Activated CD8-positive, alpha-beta memory T cell treated with anti-CD3 and anti-CD28 coated beads, Interleukin-2, amount 50 U/mL, for 48 hours (primary cell): ENCODE data around the gene SLC35E3.
"Not testable (repeated sequence)": the region's sequence is repeated elsewhere in the genome, so short reads cannot be mapped to it uniquely, and the experiment has no call there.

Experiments
- DNase-seq: peaks from one replicate; pipeline ENCODE4 v3.0.0-alpha.2; 2020

The SLC35E3 gene

DNA sequence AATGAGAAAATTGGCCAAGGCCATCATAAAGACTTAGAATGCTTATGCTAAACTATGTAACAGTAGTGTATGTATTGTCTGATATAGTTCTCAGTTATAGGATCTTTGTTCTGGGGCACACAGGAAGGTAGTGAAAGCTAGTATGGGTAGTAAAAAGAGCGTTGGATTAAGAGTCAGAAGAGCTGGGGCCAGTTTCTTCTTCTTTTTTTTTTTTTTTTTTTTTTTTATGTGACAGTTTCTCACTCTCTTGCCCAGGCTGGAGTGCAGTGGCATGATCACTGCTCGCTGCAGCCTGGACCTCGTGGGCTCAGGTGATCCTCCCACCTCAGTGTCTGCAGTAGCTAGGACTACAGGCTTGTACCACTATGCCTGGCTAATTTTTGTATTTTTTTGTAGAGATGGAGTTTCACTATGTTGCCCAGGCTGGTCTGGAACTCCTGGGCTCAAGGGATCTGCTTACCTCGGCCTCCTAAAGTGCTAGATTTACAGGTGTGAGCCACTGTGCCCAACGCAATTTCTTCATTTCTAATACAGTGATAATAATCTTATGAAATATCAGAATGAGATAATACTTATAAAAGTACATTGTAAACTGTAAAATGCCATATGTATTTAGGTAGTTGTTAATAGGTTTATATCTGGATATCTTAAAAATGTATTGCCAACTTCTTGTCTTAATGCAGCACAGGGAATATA lies 69.4 kb downstream of the SLC35E3 start:
- DNase-seq: no peak

- DNase-seq: no peak
Observed at GRCh38 chr12:68815928-68816800, 70.2 kb downstream of the SLC35E3 start.

DNA sequence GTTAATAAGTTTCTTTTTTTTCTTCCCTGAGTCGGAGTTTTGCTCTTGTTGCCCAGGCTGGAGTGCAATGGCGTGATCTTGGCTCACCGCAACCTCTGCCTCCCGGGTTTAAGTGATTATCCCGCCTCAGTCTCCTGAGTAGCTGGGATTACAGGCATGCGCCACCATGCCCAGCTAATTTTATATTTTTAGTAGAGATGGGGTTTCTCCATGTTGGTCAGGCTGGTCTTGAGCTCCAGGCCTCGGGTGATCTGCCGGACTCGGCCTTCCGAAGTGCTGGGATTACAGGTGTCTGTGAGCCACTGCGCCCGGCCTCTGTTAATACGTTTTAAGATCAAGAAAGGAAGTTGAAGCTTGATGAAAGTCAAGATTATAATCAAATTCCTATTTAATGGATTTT lies 73.5 kb downstream of the SLC35E3 start:
- DNase-seq: not testable (repeated sequence)

- no peak for DNase-seq
Observed at GRCh38 chr12:68821357-68822188, 75.6 kb downstream of the SLC35E3 start.

- no peak for DNase-seq
Observed at GRCh38 chr12:68823696-68824095, 77.7 kb downstream of the SLC35E3 start.

DNA sequence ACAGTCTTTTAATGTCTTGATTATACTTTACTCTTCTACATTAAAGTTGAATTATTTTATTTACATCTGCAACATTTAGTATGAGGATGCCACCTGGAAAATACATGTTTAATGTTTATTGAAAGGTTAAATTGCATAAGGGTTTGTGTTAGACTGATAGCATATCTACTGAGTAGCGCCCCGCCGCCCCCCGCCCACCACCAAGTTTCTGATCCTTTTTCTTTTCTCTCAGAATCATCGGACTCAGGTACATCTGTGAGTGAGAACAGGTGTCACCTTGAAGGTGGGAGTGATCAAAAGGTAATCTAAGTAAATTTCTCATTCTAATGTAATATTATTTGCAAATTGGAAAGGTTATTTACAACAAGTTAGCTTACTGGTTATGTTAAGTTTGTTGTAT lies 78.2 kb downstream of the SLC35E3 start:
- no peak for DNase-seq

GRCh38 chr12:68824597-68825250 lies 78.7 kb downstream of the SLC35E3 start:
- DNase-seq: no peak

DNA sequence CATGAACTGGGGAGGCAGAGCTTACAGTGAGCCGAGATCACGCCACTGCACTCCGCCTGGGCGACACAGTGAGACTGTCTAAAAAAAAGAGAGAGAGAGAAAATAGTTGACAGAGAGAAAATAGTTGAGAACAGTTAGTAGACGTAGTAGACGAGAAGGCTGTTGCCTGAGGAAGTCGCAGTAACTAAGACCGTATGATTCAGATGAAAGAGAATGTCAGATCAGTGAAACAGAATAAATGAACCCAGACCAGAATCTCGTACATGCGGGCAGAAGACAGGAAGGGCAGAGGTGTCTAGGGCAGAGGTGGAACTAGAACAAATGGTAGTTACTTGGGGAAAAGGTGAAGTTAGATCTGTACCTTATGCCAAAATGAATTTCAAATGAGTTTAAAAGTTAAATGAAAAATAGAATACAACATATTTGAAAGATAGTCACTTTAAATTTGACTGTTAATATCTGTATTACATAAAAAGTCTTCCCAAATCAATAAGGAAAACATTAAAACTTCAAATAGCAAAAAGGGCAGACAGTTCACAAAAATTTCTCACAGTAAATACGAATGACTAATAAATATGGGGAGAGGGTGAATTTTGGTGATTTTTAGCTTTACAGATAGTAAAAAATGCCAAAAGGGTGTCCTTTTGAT lies 79.7 kb downstream of the SLC35E3 start:
- no peak for DNase-seq

GRCh38 chr12:68827895-68828671 lies 82.1 kb downstream of the SLC35E3 start:
- DNase-seq: no peak

DNA sequence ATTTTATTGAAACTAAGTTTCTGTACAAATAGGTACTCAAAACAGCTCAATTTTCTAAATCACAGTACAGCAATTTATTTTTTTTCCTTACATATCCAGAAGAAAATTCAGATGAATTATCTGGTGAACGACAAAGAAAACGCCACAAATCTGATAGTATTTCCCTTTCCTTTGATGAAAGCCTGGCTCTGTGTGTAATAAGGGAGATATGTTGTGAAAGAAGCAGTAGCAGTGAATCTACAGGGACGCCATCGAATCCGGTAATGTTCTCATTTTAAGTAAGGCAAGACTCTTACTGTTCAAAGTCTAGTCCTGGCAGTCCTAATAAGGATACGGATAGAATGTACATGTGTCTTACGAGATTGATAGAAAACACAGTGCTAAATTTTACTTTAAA lies 82.7 kb downstream of the SLC35E3 start:
- DNase-seq: no peak
